Upper lobe of right lung (tissue), 1 donor: Measurements from ENCODE around the gene CA10. TPM values are rescaled to one million over a fixed set of nuclear protein-coding genes. Genes with fewer than 3 reads are reported as not detected.

Experiments used
- ATAC-seq: fragments of 200-7000 bp; cut with Tn5 transposase; one replicate; pipeline ENCODE4 v1.9.1; 2020; ENCODE audit warnings: mild to moderate bottlenecking, moderate library complexity
- DNase-seq: peaks from one replicate; pipeline ENCODE4 v3.0.0-alpha.2; 2020
- H3K27ac ChIP-seq: fragments of 200-600 bp; one replicate; pipeline ENCODE4 v1.8.0; 2022
- H3K27me3 ChIP-seq: fragments of 200-600 bp; one replicate; pipeline ENCODE4 v1.8.0; 2022; ENCODE audit warnings: mild to moderate bottlenecking
- H3K36me3 ChIP-seq: fragments of 200-600 bp; one replicate; pipeline ENCODE4 v1.8.0; 2022
- H3K4me1 ChIP-seq: fragments of 200-600 bp; one replicate; pipeline ENCODE4 v1.8.0; 2022
- H3K4me3 ChIP-seq: fragments of 200-600 bp; one replicate; pipeline ENCODE4 v1.8.0; 2022; ENCODE audit warnings: mild to moderate bottlenecking
- H3K9me3 ChIP-seq: fragments of 200-600 bp; one replicate; pipeline ENCODE4 v1.8.0; 2022
- intact Hi-C: fragments of 100-400 bp; cut with DNase I; formaldehyde crosslinking; loops from one replicate; pipeline ENCODE4 v1.11.0; 2022
- total RNA-seq: library from RNA; stranded (reverse); fragmentation: NEBNext Ultra II Directional; extraction: Animal tissue kit (Norgen Biotek cat#: 25700); gene quantifications from one replicate; pipeline ENCODE4 v1.2.1, GENCODE V29; 2021
- TF ChIP-seq, protein P1 (sequence below): fragments of 200-600 bp; IDR thresholded peaks from one replicate; pipeline ENCODE4 v1.8.0; 2022; ENCODE audit warnings: antibody characterized with exemption
- donor health status: DM: no; HTN: yes; CAD: no; lungs with severe emphysema.

The CA10 gene
- total RNA-seq, 1 donor from 2014 or later: not detected

DNA sequence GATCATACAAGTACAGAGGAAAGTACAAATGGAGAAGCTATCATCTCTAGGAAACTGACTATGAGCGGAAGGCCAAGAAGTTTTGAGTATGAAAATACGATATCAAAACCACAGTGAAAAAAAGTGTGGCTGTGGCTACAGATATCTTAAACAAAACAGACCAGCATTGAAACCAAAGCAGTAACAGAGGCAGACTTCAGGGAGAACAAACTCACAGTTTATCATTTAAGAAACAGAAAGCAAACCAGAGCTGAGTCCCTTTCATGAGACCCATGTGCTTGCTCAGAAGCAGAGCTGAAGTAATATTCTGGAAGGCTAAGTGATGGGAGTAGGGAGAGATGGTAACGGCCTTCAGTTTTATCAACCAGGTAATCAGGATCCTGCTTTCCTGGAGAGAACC lies 317.8 kb downstream of the CA10 start:
- Histone ChIP-seq H3K36me3 (no peaks in the 10 kb centered on the region), H3K9me3 (no peaks in the 10 kb centered on the region), H3K27me3 (no peaks in the 10 kb centered on the region), H3K4me3 (no peak overlapping the region), H3K27ac (no peak overlapping the region), H3K4me1 (no peaks in the 10 kb centered on the region)
- intact Hi-C loops: no loop called here
- TF ChIP-seq, protein P1, sequence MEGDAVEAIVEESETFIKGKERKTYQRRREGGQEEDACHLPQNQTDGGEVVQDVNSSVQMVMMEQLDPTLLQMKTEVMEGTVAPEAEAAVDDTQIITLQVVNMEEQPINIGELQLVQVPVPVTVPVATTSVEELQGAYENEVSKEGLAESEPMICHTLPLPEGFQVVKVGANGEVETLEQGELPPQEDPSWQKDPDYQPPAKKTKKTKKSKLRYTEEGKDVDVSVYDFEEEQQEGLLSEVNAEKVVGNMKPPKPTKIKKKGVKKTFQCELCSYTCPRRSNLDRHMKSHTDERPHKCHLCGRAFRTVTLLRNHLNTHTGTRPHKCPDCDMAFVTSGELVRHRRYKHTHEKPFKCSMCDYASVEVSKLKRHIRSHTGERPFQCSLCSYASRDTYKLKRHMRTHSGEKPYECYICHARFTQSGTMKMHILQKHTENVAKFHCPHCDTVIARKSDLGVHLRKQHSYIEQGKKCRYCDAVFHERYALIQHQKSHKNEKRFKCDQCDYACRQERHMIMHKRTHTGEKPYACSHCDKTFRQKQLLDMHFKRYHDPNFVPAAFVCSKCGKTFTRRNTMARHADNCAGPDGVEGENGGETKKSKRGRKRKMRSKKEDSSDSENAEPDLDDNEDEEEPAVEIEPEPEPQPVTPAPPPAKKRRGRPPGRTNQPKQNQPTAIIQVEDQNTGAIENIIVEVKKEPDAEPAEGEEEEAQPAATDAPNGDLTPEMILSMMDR: no peak
- ATAC-seq (no peak), DNase-seq (no peak)

DNA sequence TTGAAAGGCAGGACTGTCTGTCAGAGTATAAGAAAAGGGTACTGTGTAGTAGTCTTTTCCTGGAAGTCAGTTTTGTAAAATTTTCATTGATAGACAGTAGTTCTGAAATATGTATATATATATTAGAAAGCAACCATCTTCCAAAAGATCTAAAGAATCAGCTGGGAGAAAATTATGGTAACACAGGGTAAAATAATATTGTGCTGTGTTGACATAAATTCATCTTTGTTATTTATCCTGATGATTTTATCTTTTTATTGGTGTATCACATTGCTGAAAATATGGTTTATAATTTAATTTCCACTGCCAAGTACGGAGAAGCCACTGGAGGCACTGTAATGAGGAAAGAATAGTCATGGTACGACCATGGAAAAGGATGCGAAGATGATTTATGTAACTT lies 324.9 kb downstream of the CA10 start:
- no peaks in the 10 kb centered on the region for H3K9me3 ChIP-seq
- H3K36me3 ChIP-seq: no peaks in the 10 kb centered on the region
- H3K4me3 ChIP-seq: no peak overlapping the region
- H3K27ac ChIP-seq: no peak overlapping the region
- no peaks in the 10 kb centered on the region for H3K27me3 ChIP-seq
- intact Hi-C loops: no loop called here
- TF ChIP-seq, protein P1: no peak
- H3K4me1 ChIP-seq: no peaks in the 10 kb centered on the region
- DNase-seq: no peak
- ATAC-seq: no peak

DNA sequence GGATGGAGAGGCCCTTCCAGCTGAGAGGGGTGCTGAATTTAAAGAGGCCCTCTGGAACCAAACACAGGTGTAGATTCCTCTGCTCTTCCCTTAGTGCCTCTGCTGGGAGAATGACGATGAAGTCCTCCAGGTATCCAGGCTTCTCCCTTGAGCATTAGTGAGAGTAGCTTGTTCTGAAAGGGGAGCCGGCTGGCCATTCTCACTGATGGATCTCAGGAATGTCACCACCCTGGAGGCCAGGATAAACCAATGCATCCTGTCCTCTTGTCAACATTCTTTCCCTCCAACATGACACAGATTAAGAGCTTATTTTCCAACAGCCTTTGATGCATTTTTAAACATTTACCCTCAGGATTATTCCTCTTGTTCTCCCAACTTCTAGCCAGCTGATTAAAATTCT lies 325.5 kb downstream of the CA10 start:
- ATAC-seq (no peak), DNase-seq (no peak)
- Histone ChIP-seq H3K4me3 (no peak overlapping the region), H3K27ac (no peak overlapping the region), H3K9me3 (no peaks in the 10 kb centered on the region), H3K36me3 (no peaks in the 10 kb centered on the region), H3K4me1 (no peaks in the 10 kb centered on the region), H3K27me3 (no peaks in the 10 kb centered on the region)
- intact Hi-C loops: no loop called here
- TF ChIP-seq, protein P1: no peak

DNA sequence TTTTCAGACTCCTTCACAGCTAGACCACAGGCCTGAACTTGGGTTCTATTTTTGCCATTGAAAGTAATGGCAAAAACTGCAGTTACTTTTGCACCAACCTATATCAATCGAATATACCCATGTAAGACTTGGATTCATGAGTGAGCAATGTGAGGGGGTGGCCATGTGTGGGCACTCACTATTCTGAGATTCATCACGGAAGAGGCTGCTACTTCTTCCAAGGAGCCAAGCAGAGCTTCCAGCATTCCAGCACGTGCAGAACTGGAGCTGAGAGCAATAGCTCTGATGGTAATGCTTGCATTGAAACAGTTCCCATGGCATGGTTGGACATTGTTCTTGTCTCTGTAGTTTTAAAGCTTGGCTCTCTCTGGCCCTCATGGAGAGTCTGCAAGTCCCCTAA lies 327.6 kb downstream of the CA10 start:
- H3K27ac ChIP-seq: no peak overlapping the region

DNA sequence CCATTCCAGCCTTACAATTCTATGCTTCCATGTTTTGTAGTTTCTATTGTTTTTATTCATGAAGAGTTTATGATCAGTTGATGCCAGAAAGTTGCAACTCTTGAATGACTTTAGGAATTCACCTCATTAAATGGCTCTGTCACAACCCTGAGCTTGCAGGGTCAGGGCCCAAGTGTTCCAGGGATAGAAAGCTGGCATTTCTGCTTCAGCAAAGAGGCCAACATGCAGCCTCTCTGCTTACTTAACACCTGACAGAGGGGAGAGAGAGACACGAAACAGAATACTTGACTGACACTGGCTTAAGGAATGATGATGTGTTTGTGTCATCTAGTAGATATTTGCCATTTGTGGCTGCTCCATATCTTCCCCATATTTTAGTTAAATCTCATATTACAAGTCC lies 328.1 kb downstream of the CA10 start:
- TF ChIP-seq, protein P1: no peak
- Histone ChIP-seq H3K4me3 (no peak overlapping the region), H3K27ac (no peak overlapping the region), H3K27me3 (no peaks in the 10 kb centered on the region), H3K4me1 (no peaks in the 10 kb centered on the region), H3K36me3 (no peaks in the 10 kb centered on the region), H3K9me3 (no peaks in the 10 kb centered on the region)
- ATAC-seq: no peak
- no peak for DNase-seq
- intact Hi-C loops: no loop called here

More for the DNA sequence above, 327.6 kb downstream of the CA10 start:
- Histone ChIP-seq H3K4me3 (no peak overlapping the region), H3K27me3 (no peaks in the 10 kb centered on the region), H3K4me1 (no peaks in the 10 kb centered on the region), H3K9me3 (no peaks in the 10 kb centered on the region), H3K36me3 (no peaks in the 10 kb centered on the region)
- intact Hi-C loops: no loop called here
- DNase-seq (no peak), ATAC-seq (no peak)
- TF ChIP-seq, protein P1: no peak

DNA sequence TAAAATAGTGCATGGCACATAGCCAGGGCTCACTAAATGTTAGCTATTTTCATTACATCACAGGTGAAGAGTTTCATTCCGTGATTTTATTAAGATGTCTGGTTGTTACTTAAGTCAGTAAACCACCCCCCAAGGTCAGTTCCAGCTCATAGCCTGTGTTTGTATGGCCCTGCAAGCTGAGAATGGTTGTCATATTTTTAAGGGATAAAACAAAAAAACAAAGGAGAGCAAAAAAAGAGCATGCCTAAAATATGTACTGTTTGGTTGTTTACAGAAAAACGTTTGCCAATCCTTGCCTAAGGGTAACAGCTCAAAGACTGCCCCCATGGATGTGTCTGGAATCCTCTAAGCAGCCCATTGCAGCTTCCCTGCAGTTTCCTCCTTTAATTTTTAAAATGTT lies 329.6 kb downstream of the CA10 start:
- TF ChIP-seq, protein P1: no peak
- intact Hi-C loops: no loop called here
- DNase-seq: no peak
- Histone ChIP-seq H3K4me3 (no peak overlapping the region), H3K4me1 (no peaks in the 10 kb centered on the region), H3K27ac (no peak overlapping the region), H3K36me3 (no peaks in the 10 kb centered on the region), H3K27me3 (no peaks in the 10 kb centered on the region), H3K9me3 (no peaks in the 10 kb centered on the region)
- no peak for ATAC-seq
